ENCODE data around the gene TGM4.

The TGM4 gene

GRCh38 chr3:44929782-44930181 is 55.4 kb downstream of the TGM4 start:
- Histone ChIP-seq H3K4me1 (ENCODE audit: control insufficient read depth in 2 of 2, insufficient read depth in 1 of 2, low read depth in 1 of 2, low read length in 2 of 2) (peaks cover 17 to 20% of the 10 kb centered on the region in 2 donors), H3K9ac (ENCODE audit: low read depth, low read length, poor library complexity) (peak overlapping the region; percentile 13), H3K4ac (ENCODE audit: low read length) (no peak overlapping the region), H4K91ac (ENCODE audit: low read depth, low read length, poor library complexity) (no peak overlapping the region), H3K79me1 (ENCODE audit: low read depth, low read length) (peaks cover 3% of the 10 kb centered on the region), H4K8ac (ENCODE audit: low read depth, low read length) (no peak overlapping the region), H3K18ac (ENCODE audit: low read length) (peak overlapping the region; percentile 62), H3K23ac (ENCODE audit: low read depth, low read length, poor library complexity) (peak overlapping the region; percentile 9), H3K36me3 (replicated peaks in 1 of 2; ENCODE audit: control insufficient read depth in 2 of 2, insufficient read depth in 2 of 2, low read length in 2 of 2) (peaks cover 25 to 79% of the 10 kb centered on the region in 2 donors), H2AK5ac (ENCODE audit: low read depth, low read length) (peak overlapping the region; percentile 29), H3K9me3 (replicated peaks in 1 of 2; ENCODE audit: control insufficient read depth in 2 of 2, insufficient read depth in 1 of 2, low read depth in 1 of 2, low read length in 2 of 2) (no peaks in the 10 kb centered on the region), H2BK12ac (ENCODE audit: low read length) (no peak overlapping the region), H2AFZ (ENCODE audit: low read length) (no peak overlapping the region), H2BK5ac (ENCODE audit: low read length) (no peak overlapping the region), H2BK120ac (ENCODE audit: low read depth, low read length) (no peak overlapping the region), H3K27me3 (ENCODE audit: control insufficient read depth in 3 of 3, insufficient read depth in 3 of 3, low read depth in 1 of 3, low read length in 3 of 3) (no peaks in the 10 kb centered on the region), H3K4me2 (ENCODE audit: insufficient read depth, low read length, poor library complexity, severe bottlenecking) (no peak overlapping the region), H3K27ac (replicated peaks; ENCODE audit: low read length) (no peak overlapping the region), H3K14ac (ENCODE audit: low read length) (peak overlapping the region; percentile 26), H2BK15ac (ENCODE audit: low read length) (no peak overlapping the region), H3K4me3 (ENCODE audit: low read length in 2 of 2) (no peak overlapping the region)
- no peak for DNase-seq (ENCODE audit: low spot score)
- WGBS, 2 donors (ENCODE audit: extremely low coverage in 2 of 2, insufficient read length in 2 of 2, insufficient replicate concordance in 1 of 2): no CpG with 5 or more reads among the region's 5 CpGs

GRCh38 chr3:44930911-44931310 is 56.5 kb downstream of the TGM4 start:
- Histone ChIP-seq H4K91ac (ENCODE audit: low read depth, low read length, poor library complexity) (no peak overlapping the region), H3K27ac (replicated peaks; ENCODE audit: low read length) (no peak overlapping the region), H3K4me2 (ENCODE audit: insufficient read depth, low read length, poor library complexity, severe bottlenecking) (no peak overlapping the region), H3K4me3 (ENCODE audit: low read length in 2 of 2) (no peak overlapping the region), H3K18ac (ENCODE audit: low read length) (no peak overlapping the region), H3K4me1 (ENCODE audit: control insufficient read depth in 2 of 2, insufficient read depth in 1 of 2, low read depth in 1 of 2, low read length in 2 of 2) (peaks cover 17 to 20% of the 10 kb centered on the region in 2 donors), H2BK12ac (ENCODE audit: low read length) (no peak overlapping the region), H3K79me1 (ENCODE audit: low read depth, low read length) (peaks cover 3% of the 10 kb centered on the region), H2AFZ (ENCODE audit: low read length) (no peak overlapping the region), H2BK5ac (ENCODE audit: low read length) (no peak overlapping the region), H2BK120ac (ENCODE audit: low read depth, low read length) (no peak overlapping the region), H3K9ac (ENCODE audit: low read depth, low read length, poor library complexity) (no peak overlapping the region), H3K23ac (ENCODE audit: low read depth, low read length, poor library complexity) (no peak overlapping the region), H2AK5ac (ENCODE audit: low read depth, low read length) (peak overlapping the region; percentile 78), H3K14ac (ENCODE audit: low read length) (no peak overlapping the region), H3K27me3 (ENCODE audit: control insufficient read depth in 3 of 3, insufficient read depth in 3 of 3, low read depth in 1 of 3, low read length in 3 of 3) (no peaks in the 10 kb centered on the region), H3K9me3 (replicated peaks in 1 of 2; ENCODE audit: control insufficient read depth in 2 of 2, insufficient read depth in 1 of 2, low read depth in 1 of 2, low read length in 2 of 2) (no peaks in the 10 kb centered on the region), H2BK15ac (ENCODE audit: low read length) (no peak overlapping the region), H3K4ac (ENCODE audit: low read length) (no peak overlapping the region), H3K36me3 (replicated peaks in 1 of 2; ENCODE audit: control insufficient read depth in 2 of 2, insufficient read depth in 2 of 2, low read length in 2 of 2) (peaks cover 20 to 80% of the 10 kb centered on the region in 2 donors), H4K8ac (ENCODE audit: low read depth, low read length) (no peak overlapping the region)
- no peak for DNase-seq (ENCODE audit: low spot score)
- no CpG with 5 or more reads among the region's 2 CpGs for WGBS, 2 donors (ENCODE audit: extremely low coverage in 2 of 2, insufficient read length in 2 of 2, insufficient replicate concordance in 1 of 2)

- Histone ChIP-seq H4K8ac (ENCODE audit: low read depth, low read length) (no peak overlapping the region), H3K4me3 (ENCODE audit: low read length in 2 of 2) (no peak overlapping the region), H3K27me3 (ENCODE audit: control insufficient read depth in 3 of 3, insufficient read depth in 3 of 3, low read depth in 1 of 3, low read length in 3 of 3) (no peaks in the 10 kb centered on the region), H2AFZ (ENCODE audit: low read length) (no peak overlapping the region), H3K79me1 (ENCODE audit: low read depth, low read length) (peaks cover 3% of the 10 kb centered on the region), H3K27ac (replicated peaks; ENCODE audit: low read length) (peak overlapping the region; percentile 77), H3K23ac (ENCODE audit: low read depth, low read length, poor library complexity) (no peak overlapping the region), H3K36me3 (replicated peaks in 1 of 2; ENCODE audit: control insufficient read depth in 2 of 2, insufficient read depth in 2 of 2, low read length in 2 of 2) (peaks cover 17 to 80% of the 10 kb centered on the region in 2 donors), H2BK5ac (ENCODE audit: low read length) (peak overlapping the region; percentile 8), H2BK120ac (ENCODE audit: low read depth, low read length) (peak overlapping the region; percentile 37), H3K18ac (ENCODE audit: low read length) (peak overlapping the region; percentile 54), H2AK5ac (ENCODE audit: low read depth, low read length) (no peak overlapping the region), H3K9me3 (replicated peaks in 1 of 2; ENCODE audit: control insufficient read depth in 2 of 2, insufficient read depth in 1 of 2, low read depth in 1 of 2, low read length in 2 of 2) (no peaks in the 10 kb centered on the region), H2BK15ac (ENCODE audit: low read length) (no peak overlapping the region), H2BK12ac (ENCODE audit: low read length) (no peak overlapping the region), H3K4ac (ENCODE audit: low read length) (no peak overlapping the region), H3K4me1 (ENCODE audit: control insufficient read depth in 2 of 2, insufficient read depth in 1 of 2, low read depth in 1 of 2, low read length in 2 of 2) (peaks cover 17 to 20% of the 10 kb centered on the region in 2 donors), H3K14ac (ENCODE audit: low read length) (no peak overlapping the region), H4K91ac (ENCODE audit: low read depth, low read length, poor library complexity) (no peak overlapping the region), H3K4me2 (ENCODE audit: insufficient read depth, low read length, poor library complexity, severe bottlenecking) (no peak overlapping the region), H3K9ac (ENCODE audit: low read depth, low read length, poor library complexity) (no peak overlapping the region)
- WGBS, 2 donors (ENCODE audit: extremely low coverage in 2 of 2, insufficient read length in 2 of 2, insufficient replicate concordance in 1 of 2): no CpG with 5 or more reads among the region's 2 CpGs
- no peak for DNase-seq (ENCODE audit: low spot score)
Measured at GRCh38 chr3:44931791-44932190, 57.4 kb downstream of the TGM4 start.

- peaks cover 16 to 78% of the 10 kb centered on the region in 2 donors for H3K36me3 ChIP-seq (replicated peaks in 1 of 2; ENCODE audit: control insufficient read depth in 2 of 2, insufficient read depth in 2 of 2, low read length in 2 of 2)
Measured at GRCh38 chr3:44932271-44932670, 57.9 kb downstream of the TGM4 start.

More at GRCh38 chr3:44932271-44932670, 57.9 kb downstream of the TGM4 start:
- no peak overlapping the region for H2AFZ ChIP-seq (ENCODE audit: low read length)
- H3K18ac ChIP-seq (ENCODE audit: low read length): no peak overlapping the region
- H3K9me3 ChIP-seq (replicated peaks in 1 of 2; ENCODE audit: control insufficient read depth in 2 of 2, insufficient read depth in 1 of 2, low read depth in 1 of 2, low read length in 2 of 2): no peaks in the 10 kb centered on the region
- DNase-seq (ENCODE audit: low spot score): peak; percentile 26
- H3K27me3 ChIP-seq (ENCODE audit: control insufficient read depth in 3 of 3, insufficient read depth in 3 of 3, low read depth in 1 of 3, low read length in 3 of 3): no peaks in the 10 kb centered on the region
- H3K9ac ChIP-seq (ENCODE audit: low read depth, low read length, poor library complexity): no peak overlapping the region
- no peak overlapping the region for H2BK120ac ChIP-seq (ENCODE audit: low read depth, low read length)
- no peak overlapping the region for H3K4me2 ChIP-seq (ENCODE audit: insufficient read depth, low read length, poor library complexity, severe bottlenecking)
- no peak overlapping the region for H2BK15ac ChIP-seq (ENCODE audit: low read length)
- WGBS, 2 donors (ENCODE audit: extremely low coverage in 2 of 2, insufficient read length in 2 of 2, insufficient replicate concordance in 1 of 2): no CpG with 5 or more reads among the region's 2 CpGs
- H4K8ac ChIP-seq (ENCODE audit: low read depth, low read length): no peak overlapping the region
- peak overlapping the region; percentile 54 for H2BK5ac ChIP-seq (ENCODE audit: low read length)
- no peak overlapping the region for H3K4ac ChIP-seq (ENCODE audit: low read length)
- H3K14ac ChIP-seq (ENCODE audit: low read length): no peak overlapping the region
- H3K23ac ChIP-seq (ENCODE audit: low read depth, low read length, poor library complexity): no peak overlapping the region
- H2AK5ac ChIP-seq (ENCODE audit: low read depth, low read length): no peak overlapping the region
- H3K27ac ChIP-seq (replicated peaks; ENCODE audit: low read length): peak overlapping the region; percentile 77
- H2BK12ac ChIP-seq (ENCODE audit: low read length): no peak overlapping the region
- no peak overlapping the region for H4K91ac ChIP-seq (ENCODE audit: low read depth, low read length, poor library complexity)
- H3K79me1 ChIP-seq (ENCODE audit: low read depth, low read length): peaks cover 3% of the 10 kb centered on the region
- peaks cover 17 to 20% of the 10 kb centered on the region in 2 donors for H3K4me1 ChIP-seq (ENCODE audit: control insufficient read depth in 2 of 2, insufficient read depth in 1 of 2, low read depth in 1 of 2, low read length in 2 of 2)
- no peak overlapping the region for H3K4me3 ChIP-seq (ENCODE audit: low read length in 2 of 2)

Data from neuronal stem cell (in vitro differentiated cells).